Central memory CD8-positive, alpha-beta T cell (primary cell): ENCODE results near the gene MBD4.
"Not testable (repeated sequence)": the region's sequence is repeated elsewhere in the genome, so short reads cannot be mapped to it uniquely, and the experiment has no call there.

Experiments
- ATAC-seq: fragments of 150-1000 bp; cut with Tn5 transposase; replicated peaks from 2 replicates; pipeline ENCODE4 v1.10.0; 2022; ENCODE audit warnings: mild to moderate bottlenecking, moderate FRiP score, moderate number of reproducible peaks; ENCODE audit not compliant: poor library complexity, severe bottlenecking; ENCODE audit errors: extremely low read depth
- DNase-seq, 2 donors: peaks; one replicate each; pipeline ENCODE4 v3.0.0; 2021; ENCODE audit warnings: low spot score in 2 of 2
- H3K27ac Mint-ChIP-seq: one replicate; pipeline ENCODE4 v1.8.0; 2022; ENCODE audit warnings: low read depth, mild to moderate bottlenecking, moderate library complexity, mixed read lengths
- H3K27me3 Mint-ChIP-seq: one replicate; pipeline ENCODE4 v1.8.0; 2022; ENCODE audit warnings: mixed read lengths
- H3K36me3 Mint-ChIP-seq: one replicate; pipeline ENCODE4 v1.8.0; 2022; ENCODE audit warnings: mild to moderate bottlenecking, moderate library complexity, mixed read lengths; ENCODE audit not compliant: insufficient read depth
- H3K4me1 Mint-ChIP-seq: one replicate; pipeline ENCODE4 v1.8.0; 2022; ENCODE audit warnings: mixed read lengths
- H3K4me3 Mint-ChIP-seq: one replicate; pipeline ENCODE4 v1.8.0; 2022; ENCODE audit warnings: mild to moderate bottlenecking, moderate library complexity, mixed read lengths
- H3K9me3 Mint-ChIP-seq: one replicate; pipeline ENCODE4 v1.8.0; 2022; ENCODE audit warnings: mixed read lengths

The MBD4 gene

DNA sequence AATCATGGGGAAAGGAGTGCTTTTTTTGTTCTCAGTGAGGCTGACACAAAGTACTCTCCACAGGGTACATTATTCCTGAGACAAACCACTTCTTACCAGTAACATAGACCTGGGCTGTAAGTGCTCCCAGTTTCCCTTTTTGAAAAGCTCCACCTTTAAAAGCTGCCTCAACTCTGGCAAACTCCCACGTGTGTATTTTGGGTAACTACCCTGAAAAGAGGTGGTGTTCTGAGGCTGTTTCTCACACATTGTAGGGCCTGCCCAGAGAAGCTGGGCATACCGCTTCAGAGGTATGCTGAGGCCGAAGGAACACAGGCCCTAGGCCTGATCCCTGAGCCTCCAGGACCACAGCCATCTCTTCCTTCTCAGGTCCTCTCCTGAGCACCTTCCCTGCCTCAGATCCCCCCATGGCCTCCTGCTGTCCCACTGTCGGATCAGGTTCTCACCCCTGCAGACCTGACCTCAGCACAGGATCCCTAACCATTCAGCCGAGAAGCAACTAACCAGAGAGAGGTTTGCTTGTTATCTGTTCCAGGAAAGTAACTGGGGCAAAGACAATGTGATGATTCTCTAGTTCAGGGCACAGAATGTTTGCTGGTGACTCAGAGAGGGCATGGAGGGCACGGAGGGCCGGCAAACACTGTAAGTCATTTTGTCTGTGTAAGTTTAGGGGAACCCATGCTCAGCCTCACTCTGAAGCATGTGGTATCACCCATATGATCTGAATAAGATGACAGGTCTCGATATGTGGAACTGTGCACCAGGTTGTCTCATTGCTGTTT lies 47.5 kb downstream of the MBD4 start:
- ATAC-seq, H3K27ac Mint-ChIP-seq, H3K9me3 Mint-ChIP-seq, H3K27me3 Mint-ChIP-seq, DNase-seq, H3K4me3 Mint-ChIP-seq: not testable (repeated sequence)
- peaks cover 47% of the 10 kb centered on the region for H3K36me3 Mint-ChIP-seq
- H3K4me1 Mint-ChIP-seq, result peaks cover 11% of the 10 kb centered on the region

DNA sequence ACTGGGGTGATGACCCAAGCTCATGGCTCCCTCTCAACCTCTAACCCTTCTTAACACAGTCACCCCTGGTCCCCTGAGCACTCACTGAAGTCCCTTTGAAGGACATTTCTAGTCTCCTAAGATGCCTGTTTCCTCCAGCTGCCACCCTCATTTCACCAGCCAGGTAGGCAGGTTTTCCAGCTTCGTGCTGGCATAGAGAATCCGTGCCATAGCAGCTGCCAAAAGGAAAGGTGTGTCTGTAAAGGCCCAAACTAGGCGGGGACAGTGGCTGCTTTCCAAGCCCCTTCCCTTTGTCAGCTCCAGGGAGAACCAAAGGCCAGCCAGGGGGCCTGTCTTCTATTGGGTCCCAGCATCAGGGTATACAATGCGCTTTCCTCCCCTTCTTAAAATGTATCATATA lies 48.2 kb downstream of the MBD4 start:
- not testable (repeated sequence) for H3K4me3 Mint-ChIP-seq, H3K4me1 Mint-ChIP-seq, H3K27me3 Mint-ChIP-seq, ATAC-seq, DNase-seq, H3K9me3 Mint-ChIP-seq, H3K27ac Mint-ChIP-seq
- H3K36me3 Mint-ChIP-seq, result peaks cover 44% of the 10 kb centered on the region

GRCh38 chr3:129389572-129389937 lies 50.2 kb downstream of the MBD4 start:
- Mint-ChIP-seq H3K9me3 (no peaks in the 10 kb centered on the region), H3K27ac (no peak overlapping the region), H3K36me3 (peaks cover 37% of the 10 kb centered on the region), H3K4me3 (no peak overlapping the region), H3K4me1 (no peaks in the 10 kb centered on the region), H3K27me3 (no peaks in the 10 kb centered on the region)
- DNase-seq (no peak), ATAC-seq (no peak)

GRCh38 chr3:129388791-129389571 lies 50.8 kb downstream of the MBD4 start:
- H3K36me3 Mint-ChIP-seq, result peaks cover 35% of the 10 kb centered on the region
- H3K27me3 Mint-ChIP-seq, ATAC-seq, DNase-seq, H3K4me1 Mint-ChIP-seq, H3K9me3 Mint-ChIP-seq, H3K4me3 Mint-ChIP-seq, H3K27ac Mint-ChIP-seq: not testable (repeated sequence)

- Mint-ChIP-seq H3K4me1 (no peaks in the 10 kb centered on the region), H3K4me3 (no peak overlapping the region), H3K27ac (no peak overlapping the region), H3K9me3 (no peaks in the 10 kb centered on the region), H3K36me3 (peaks cover 29% of the 10 kb centered on the region), H3K27me3 (no peaks in the 10 kb centered on the region)
- DNase-seq, result no peak
- ATAC-seq, result no peak
These were observed 52.3 kb downstream of the MBD4 start for GRCh38 chr3:129387487-129387886.

DNA sequence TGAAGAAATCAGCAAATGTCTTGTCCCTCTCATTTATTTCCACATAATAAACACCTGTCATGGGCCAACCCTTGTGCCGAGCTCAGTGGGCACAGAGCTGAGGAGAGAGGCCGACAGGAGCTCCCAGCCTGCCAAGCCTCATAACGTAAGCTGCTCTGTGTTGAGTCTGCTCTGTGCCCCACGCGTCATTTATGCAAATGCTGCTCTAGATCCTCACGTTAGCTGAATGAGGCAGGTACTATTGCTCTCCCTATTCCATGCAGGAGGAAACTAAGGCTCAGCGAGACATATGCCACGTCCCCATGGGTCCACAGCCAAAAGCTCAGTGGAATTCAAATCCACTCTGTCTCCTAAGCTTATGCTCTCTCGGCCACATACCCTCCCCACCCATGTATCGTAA lies 52.8 kb downstream of the MBD4 start:
- Mint-ChIP-seq H3K4me1 (no peaks in the 10 kb centered on the region), H3K9me3 (no peaks in the 10 kb centered on the region), H3K4me3 (no peak overlapping the region), H3K36me3 (peaks cover 26% of the 10 kb centered on the region), H3K27ac (no peak overlapping the region), H3K27me3 (no peaks in the 10 kb centered on the region)
- ATAC-seq, result no peak
- no peak for DNase-seq

DNA sequence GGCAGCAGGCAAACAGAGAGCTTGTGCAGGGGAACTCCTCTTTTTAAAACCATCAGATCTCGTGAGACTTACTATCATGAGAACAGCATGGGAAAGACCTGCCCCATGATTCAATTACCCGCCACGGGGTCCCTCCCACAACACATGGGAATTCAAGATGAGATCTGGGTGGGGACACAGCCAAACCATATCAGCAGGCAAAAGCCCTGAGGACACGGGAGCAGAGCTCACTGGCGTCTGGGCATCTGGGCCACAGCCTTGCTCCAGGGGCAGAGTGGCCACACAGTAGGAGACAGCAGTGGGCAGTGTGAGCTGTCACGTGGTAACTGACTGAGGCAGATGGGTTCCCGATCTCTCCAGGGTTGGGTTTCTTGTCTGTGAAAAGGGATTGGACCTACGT lies 54.2 kb downstream of the MBD4 start:
- not testable (repeated sequence) for ATAC-seq, H3K9me3 Mint-ChIP-seq, H3K27ac Mint-ChIP-seq, H3K4me3 Mint-ChIP-seq, H3K27me3 Mint-ChIP-seq, DNase-seq, H3K4me1 Mint-ChIP-seq
- peaks cover 17% of the 10 kb centered on the region for H3K36me3 Mint-ChIP-seq

GRCh38 chr3:129384594-129385323 lies 55.0 kb downstream of the MBD4 start:
- no peaks in the 10 kb centered on the region for H3K4me1 Mint-ChIP-seq
- no peaks in the 10 kb centered on the region for H3K9me3 Mint-ChIP-seq
- H3K36me3 Mint-ChIP-seq, result peaks cover 15% of the 10 kb centered on the region
- no peak overlapping the region for H3K27ac Mint-ChIP-seq
- DNase-seq (no peak), ATAC-seq (no peak)
- H3K27me3 Mint-ChIP-seq, result no peaks in the 10 kb centered on the region
- no peak overlapping the region for H3K4me3 Mint-ChIP-seq

DNA sequence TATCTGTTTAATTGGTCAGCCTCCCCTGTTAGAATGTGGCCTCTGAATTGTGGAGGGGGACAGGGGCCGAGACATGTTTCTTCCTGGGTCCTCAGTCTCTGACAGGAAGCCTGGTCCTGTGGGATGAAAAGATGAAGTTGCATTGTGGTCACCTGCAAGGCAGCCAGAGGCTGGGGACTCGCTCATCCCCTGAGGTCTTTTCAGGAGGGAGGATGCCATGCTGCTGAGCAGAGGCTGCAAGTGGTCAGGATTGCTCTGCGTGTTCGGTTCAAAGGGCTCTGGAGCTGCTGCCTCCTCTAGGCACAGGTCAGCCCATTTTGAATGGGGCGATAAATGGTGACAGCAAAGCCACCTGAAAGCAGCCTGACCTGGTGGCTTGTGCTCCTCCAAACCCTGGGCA lies 55.6 kb downstream of the MBD4 start:
- not testable (repeated sequence) for ATAC-seq, DNase-seq, H3K27me3 Mint-ChIP-seq, H3K27ac Mint-ChIP-seq, H3K4me3 Mint-ChIP-seq, H3K4me1 Mint-ChIP-seq, H3K9me3 Mint-ChIP-seq
- peaks cover 13% of the 10 kb centered on the region for H3K36me3 Mint-ChIP-seq

DNA sequence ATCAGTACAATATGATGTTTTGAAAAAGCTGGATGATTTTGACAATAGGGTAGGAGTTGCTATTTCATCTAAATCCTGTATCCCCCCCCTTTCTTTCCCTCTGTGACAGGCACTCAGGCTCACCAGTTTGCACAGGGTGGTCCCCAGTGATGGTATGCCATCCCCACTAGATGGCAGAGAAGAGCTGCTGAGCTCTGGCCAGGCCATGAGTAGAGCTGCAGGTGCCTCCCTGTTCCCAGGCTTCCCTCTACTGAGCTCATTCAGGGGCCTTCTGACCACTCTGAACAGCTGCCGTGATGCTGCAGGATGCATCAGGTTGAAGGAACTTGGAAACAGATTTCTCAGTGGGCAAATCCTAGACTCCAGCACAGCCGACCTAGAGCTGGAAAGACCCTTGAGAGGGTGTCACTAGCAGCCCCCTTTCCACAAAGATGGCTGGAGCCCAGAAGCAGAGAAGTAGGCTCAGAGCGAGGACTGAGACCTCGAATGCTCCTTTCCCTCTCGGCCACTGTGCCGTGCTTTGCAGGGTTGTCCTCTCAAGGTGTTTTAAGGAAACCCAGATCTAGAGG lies 56.4 kb downstream of the MBD4 start:
- no peak overlapping the region for H3K27ac Mint-ChIP-seq
- H3K4me3 Mint-ChIP-seq, result no peak overlapping the region
- no peaks in the 10 kb centered on the region for H3K4me1 Mint-ChIP-seq
- H3K27me3 Mint-ChIP-seq, result no peaks in the 10 kb centered on the region
- H3K36me3 Mint-ChIP-seq, result peaks cover 12% of the 10 kb centered on the region
- DNase-seq (peak in 1 of 2 donors; percentile 22), ATAC-seq (peak; percentile 81)
- H3K9me3 Mint-ChIP-seq, result no peaks in the 10 kb centered on the region

DNA sequence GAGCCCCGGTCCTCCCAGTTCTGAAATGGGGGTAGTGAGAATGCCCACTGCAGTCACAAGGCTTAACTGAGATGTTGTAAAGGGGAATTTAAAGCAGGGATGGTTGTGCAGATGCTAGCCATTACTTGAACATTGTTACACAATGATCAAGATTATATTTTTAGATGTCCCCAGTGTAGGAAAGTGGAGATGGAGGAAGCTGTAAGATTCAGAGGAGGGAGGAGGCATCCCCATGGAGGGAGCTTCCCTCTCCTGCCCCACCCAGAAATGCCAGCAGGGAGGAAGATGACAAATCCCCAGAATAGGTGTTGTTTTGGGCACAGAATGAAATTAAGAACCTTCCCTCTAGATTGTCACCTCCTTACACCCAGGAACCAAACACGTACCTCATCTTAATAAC lies 57.4 kb downstream of the MBD4 start:
- Mint-ChIP-seq H3K27ac (no peak overlapping the region), H3K4me3 (no peak overlapping the region), H3K4me1 (no peaks in the 10 kb centered on the region), H3K9me3 (no peaks in the 10 kb centered on the region), H3K36me3 (peaks cover 4% of the 10 kb centered on the region), H3K27me3 (no peaks in the 10 kb centered on the region)
- DNase-seq (no peak), ATAC-seq (no peak)
